HG03095 (cell line): ENCODE data around the gene ZNF726.
"Not testable (repeated sequence)": the region's sequence is repeated elsewhere in the genome, so short reads cannot be mapped to it uniquely, and the experiment has no call there.

Experiments used
- ATAC-seq: cut with Tn5 transposase; IDR thresholded peaks from one replicate; pipeline ENCODE4 v1.9.1; 2021; ENCODE audit warnings: moderate library complexity; ENCODE audit not compliant: unreplicated experiment

ZNF726 gene

DNA sequence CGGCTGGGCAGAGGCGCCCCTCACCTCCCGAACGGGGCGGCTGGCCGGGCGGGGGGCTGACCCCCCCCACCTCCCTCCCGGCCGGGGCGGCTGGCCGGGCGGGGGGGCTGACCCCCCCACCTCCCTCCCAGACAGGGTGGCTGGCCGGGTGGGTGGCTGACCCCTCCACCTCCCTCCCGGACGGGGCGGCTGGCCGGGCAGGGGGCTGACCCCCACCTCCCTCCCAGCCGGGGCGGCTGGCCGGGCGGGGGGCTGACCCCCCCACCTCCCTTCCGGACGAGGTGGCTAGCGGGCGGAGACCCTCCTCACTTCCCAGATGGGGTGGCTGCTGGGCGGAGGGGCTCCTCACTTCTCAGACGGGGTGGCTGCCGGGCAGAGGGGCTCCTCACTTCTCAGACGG, 22.3 kb downstream of the ZNF726 start:
- ATAC-seq, result not testable (repeated sequence)

DNA sequence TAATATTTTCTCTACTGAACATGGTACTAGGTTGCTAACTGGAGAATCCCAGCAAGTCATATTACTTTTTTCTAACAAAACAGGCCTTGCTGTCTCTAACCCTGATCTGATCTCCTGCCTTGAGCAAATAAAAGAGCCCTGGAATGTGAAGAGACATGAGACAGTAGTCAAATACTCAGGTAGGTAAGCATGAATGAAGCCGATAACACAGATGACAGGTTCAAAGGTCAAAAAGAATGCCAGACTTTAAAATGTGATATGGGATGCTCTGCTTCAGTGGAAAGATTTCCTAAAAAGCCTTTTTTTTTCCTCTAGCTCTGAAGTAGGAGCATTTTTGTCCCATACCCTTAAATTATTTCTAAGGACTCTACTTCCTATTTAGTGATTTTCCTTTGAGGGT, 28.7 kb downstream of the ZNF726 start:
- no peak for ATAC-seq

- no peak for ATAC-seq
Observed at GRCh38 chr19:23946569-23946968, 31.9 kb downstream of the ZNF726 start.

DNA sequence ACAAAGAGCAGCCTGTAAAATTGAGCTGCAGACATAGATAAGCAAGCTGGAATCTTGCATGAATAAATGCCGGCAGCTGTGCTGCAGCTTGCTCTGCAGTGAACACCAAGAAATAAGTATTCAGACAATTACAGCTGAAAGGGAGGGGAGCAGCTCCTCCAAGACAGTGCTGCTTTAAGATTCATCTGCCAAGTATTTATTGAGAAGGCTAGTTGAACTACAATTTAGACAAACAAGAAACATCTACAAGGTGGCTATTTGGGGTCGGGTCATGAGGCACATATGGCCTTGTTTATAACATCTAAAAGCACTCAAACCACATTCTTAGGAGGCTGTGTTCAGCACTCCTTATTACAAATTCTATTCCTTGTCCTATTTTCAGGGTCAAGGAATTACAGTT, 34.9 kb downstream of the ZNF726 start:
- ATAC-seq, result no peak

DNA sequence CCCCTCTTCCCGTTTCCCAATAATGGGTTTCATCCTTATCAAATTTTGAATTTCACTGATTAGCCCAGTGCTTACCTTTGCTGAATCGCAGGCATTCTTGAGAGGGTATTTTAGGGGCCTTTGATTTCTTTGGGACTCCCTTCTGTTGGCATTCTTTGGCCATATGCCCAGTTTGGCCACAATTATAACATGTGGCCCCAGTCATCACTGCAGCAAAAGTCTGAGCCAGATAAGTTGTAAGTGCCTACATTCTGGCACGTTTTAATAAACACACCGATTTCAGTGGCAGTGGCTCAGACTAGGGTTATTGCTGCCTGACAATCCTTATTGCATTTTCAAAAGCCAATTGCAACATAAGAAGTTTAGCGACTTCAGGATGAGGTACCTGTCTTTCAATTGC, 41.4 kb downstream of the ZNF726 start:
- no peak for ATAC-seq

DNA sequence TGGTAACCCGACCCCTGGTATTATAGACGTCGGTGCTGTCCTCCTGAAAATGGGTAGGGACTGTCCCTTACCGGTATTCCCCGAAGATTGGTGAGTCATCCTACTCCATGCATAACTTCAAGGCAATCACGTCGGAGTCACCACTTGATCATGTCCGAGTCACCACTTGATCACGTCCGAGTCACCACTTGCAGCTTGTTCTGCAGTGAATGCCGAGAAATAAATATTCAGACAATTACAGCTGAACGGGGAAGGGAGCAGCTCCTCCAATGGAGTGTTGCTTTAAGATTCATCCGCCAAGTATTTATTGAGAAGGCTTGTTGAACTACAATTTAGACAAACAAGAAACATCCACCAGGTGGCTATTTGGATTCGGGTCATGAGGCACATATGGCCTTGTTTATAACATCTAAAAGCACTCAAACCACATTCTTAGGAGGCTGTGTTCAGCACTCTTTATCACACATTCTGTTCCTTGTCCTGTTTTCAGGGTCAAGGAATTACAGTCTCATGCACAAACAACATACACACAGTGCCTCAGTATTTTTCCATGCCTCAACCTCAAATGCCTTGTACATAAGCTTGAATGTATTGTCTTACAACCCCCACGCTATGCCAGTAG, 43.1 kb downstream of the ZNF726 start:
- no peak for ATAC-seq

DNA sequence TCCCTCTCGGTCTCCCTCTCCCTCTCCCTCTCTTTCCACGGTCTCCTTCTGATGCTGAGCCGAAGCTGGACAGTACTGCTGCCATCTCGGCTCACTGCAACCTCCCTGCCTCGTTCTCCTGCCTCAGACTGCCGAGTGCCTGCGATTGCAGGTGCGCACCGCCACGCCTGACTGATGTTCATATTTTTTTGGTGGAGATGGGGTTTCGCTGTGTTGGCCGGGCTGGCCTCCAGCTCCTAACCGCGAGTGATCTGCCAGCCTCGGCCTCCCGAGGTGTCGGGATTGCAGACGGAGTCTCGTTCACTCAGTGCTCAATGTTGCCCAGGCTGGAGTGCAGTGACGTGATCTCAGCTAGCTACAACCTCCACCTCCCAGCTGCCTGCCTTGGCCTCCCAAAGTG, 48.7 kb downstream of the ZNF726 start:
- ATAC-seq, result not testable (repeated sequence)

DNA sequence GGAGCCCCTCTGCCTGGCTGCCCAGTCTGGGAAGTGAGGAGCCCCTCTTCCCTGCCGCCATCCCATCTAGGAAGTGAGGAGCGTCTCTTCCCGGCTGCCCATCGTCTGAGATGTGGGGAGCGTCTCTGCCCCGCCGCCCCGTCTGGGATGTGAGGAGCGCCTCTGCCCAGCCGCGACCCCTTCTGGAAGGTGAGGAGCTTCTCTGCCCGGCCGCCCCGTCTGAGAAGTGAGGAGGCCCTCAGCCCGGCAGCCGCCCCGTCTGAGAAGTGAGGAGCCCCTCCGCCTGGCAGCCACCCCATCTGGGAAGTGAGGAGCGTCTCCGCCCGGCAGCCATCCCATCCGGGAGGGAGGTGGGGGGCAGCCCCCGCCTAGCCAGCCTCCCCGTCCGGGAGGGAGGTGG, 49.2 kb downstream of the ZNF726 start:
- ATAC-seq, result not testable (repeated sequence)

- not testable (repeated sequence) for ATAC-seq
Observed at GRCh38 chr19:23964334-23964733, 49.6 kb downstream of the ZNF726 start.

DNA sequence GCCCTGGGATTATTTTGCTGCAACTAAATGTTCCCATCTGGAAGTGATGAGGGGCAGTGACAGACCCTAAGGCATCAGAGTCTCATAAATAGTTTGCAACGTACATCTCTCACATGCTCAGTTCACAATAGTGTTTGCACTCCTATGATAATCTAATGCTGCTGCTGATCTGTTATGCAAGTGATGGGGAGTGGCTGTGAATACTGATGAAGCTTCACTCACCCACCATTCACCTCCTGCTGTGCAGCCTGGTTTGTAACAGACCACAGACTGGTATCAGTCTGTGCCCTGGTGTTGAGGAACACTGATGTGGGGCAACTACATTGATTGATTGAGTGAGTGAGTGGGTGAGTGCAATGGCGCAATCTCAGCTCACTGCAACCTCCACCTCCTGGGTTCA, 54.9 kb downstream of the ZNF726 start:
- ATAC-seq, result no peak

DNA sequence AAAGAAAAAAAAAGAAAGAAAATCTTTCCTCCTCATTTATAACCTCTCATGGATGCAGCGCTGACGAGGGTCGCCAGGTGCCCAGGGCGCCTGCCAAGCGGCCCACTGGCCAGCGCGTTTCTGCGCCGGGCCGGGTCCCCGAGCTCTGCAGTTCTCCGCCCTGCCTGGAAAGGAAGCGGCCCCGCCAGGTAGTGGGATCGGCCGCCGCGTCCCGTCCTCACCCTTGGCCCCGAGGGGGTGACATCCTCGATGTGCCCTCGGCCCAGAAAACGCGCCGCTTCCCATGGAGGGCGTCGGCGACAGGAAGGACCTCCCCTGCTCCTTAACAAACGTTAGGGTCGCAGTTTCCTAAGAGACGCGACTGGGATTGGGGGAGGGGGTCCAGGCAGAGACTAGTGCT, 56.9 kb downstream of the ZNF726 start:
- ATAC-seq, result no peak

- ATAC-seq, result no peak
Observed at GRCh38 chr19:23972161-23972560, 57.5 kb downstream of the ZNF726 start.

DNA sequence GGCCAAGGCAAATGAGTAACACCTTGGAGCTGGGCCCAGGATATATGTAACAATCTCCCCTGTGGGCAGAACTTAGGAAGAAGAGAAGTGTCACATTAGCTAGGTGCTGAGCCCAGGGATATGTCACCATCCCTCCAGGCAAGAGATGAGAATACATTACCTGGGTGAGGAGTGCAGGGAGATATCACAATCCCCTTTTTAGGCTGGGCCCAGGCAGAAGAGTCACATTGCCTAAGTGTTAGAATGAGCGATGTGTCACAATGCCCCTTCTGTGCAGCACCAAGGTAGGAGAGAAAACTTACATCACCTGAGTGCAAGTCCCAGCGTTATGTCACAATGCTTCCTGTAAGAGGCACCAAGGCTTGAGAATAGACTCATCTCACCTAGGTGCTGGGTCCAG, 60.3 kb downstream of the ZNF726 start:
- ATAC-seq, result no peak

DNA sequence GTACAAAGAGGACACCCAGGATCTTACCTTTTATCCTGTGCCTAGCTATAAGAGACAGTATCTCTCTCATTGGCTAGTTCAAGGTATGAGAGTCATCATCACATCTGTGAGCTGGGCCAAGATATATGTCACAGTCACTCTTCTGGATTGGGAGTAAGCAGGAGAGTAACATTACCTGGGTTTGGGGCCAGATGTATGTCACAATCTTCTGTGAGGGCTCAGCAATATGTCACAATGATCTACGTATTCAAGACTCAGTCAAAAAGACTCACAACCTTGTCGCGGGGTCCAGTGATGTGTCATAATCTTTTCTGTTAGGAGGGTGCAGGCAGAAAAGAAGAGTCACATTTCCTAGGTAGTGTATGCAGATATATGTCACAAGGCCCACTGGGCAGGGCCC, 61.9 kb downstream of the ZNF726 start:
- ATAC-seq, result not testable (repeated sequence)

- ATAC-seq, result not testable (repeated sequence)
Observed at GRCh38 chr19:23977256-23977655, 62.6 kb downstream of the ZNF726 start.

DNA sequence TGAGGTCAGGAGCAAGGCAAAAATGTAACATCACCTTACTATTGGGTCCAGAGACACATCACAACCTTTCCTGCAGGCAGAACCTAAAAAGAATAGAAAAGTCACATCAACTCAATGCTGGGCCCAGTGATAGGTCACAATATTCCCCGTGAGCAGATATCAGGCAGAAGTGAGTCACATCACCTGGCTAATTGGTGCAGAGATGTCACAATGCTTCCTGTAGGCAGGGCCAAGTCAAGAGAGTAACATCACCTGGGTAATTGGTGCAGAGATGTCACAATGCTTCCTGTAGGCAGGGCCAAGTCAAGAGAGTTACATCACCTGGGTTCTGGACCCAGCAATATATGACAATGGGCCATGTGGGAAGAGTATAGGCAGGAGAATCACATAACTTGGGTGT, 63.4 kb downstream of the ZNF726 start:
- ATAC-seq, result no peak

GRCh38 chr19:23980805-23981204, 66.1 kb downstream of the ZNF726 start:
- no peak for ATAC-seq

DNA sequence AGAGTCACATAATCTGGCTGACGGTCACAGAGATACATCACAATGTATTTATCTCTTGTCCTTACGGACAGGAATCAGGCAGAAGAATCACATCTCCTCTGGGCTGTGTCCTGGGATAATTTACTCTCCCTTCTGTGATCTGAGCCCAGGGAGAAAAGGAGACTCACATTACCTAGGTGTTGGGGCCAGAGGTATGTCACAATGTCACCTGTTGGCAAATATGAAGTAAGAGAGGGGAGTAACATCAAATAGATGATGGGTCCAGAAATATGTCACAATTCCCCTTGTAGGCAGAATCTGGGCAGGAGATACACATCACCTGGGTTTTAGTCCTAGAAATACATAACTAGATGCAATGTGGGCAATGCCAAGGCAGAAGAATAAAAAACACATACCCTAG, 67.2 kb downstream of the ZNF726 start:
- ATAC-seq, result no peak

DNA sequence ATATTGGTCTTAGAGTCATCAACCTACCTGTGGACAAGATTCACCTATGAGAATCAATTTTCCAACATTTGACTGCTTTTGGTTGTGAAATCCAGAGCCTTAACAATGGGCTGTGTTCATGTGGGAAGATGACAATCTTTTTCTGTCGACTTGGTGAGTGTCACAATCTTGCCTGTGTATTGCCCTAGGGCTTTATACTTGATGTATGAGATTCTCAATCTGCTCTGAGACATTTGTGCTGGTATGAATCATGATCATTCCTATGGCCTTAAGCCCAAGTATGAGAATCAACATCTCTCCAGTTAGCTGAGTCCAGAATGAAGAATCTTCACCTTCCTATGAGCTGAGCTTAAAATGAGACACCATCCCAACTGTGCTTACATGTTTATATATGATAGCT, 68.7 kb downstream of the ZNF726 start:
- no peak for ATAC-seq
